Kidney capillary endothelial cell (primary cell): ENCODE data around the gene GCHFR.

Source experiments
- DNase-seq: peaks from one replicate; pipeline ENCODE4 v3.0.0-alpha.2; 2018; ENCODE audit warnings: low spot score

The GCHFR gene

DNA sequence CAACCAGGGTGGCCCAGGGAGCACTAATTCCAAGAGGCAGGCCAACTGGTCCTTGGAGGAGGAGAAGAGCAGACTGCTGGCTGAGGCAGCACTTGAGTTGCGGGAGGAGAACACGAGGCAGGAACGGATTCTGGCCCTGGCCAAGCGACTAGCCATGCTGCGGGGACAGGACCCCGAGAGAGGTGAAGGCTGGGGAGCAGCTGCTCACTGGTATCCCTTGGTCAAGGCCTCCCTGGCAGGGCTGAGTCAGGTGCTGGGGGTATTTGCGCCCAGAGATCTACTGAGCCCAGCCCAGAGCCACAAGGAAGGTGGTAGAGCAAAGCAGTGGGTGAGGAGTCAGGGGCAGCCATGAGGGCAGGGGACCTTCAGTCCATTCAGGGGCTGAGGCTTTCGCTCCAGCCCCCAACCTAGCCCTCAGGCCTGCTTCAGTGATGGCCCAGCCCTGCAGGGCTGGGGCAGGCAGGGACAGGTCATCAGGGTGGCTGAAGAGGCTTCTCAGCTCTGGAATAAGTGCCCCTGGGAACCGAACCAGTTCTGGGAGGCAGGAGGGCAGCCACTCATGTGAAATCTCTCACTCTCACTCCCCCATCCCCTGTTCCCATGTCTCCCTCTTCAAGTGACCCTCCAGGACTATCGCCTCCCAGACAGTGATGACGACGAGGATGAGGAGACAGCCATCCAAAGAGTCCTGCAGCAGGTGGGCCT is 49.0 kb downstream of the GCHFR start:
- DNase-seq: no peak

GRCh38 chr15:40815042-40815698 is 51.3 kb downstream of the GCHFR start:
- no peak for DNase-seq
